ENCODE data around the gene ACTL6B. TPM values are rescaled to one million over a fixed set of nuclear protein-coding genes. Genes with fewer than 3 reads are reported as not detected.

ACTL6B gene
- total and polyA plus RNA-seq, 9 of the 15 experiments (the other 6 are each of a cell fraction or from before 2014, with no cell fraction given), result not detected

DNA sequence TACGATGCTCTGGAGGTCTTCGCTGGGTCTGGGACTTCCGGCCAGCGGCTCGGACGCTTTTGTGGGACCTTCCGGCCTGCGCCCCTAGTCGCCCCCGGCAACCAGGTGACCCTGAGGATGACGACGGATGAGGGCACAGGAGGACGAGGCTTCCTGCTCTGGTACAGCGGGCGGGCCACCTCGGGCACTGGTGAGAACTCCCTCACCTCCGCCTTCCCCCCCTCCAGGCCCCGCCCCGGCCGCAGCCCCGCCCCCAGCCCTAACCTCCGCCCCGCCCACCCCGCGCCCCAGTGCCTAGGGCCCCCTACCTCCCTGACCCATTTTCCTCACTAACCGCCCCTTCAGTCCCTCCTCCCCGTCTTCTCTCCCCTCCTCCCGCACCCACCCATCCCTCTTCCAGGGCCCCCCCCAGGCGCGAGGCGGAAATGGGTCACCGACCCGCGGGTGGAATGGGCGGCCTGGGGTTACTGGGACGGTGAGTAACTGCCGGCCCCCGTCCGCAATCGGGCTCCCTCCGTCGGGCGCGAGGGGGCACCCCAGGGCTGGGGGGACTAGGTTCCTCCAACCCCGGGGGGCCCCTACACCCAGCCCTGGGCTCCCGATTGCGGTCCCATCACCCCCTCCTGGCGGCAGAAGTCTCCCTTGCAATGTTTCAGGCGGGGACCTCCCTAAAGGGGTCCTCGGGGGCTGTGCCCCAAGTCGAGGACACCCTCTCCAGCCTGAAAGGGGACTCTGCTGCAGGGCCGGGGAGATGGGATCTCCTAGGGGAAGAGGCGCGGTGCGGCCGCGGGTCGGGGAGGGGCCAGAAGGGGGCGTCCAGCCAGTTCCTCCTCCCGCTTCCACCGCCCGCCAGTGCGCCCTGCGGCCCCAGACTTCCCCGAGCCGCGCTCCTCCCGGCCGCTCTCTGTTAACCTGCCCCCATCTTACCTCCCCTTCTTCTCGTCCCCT, 51.9 kb downstream of the ACTL6B start (continued):
- TF ChIP-seq NFIC (IDR thresholded peaks at IDR 0.05) (peak; percentile 28; the same call in 1 of the 2 replicates), MTA2 (IDR thresholded peaks at IDR 0.05; ENCODE audit: low read depth) (peak; percentile 29; the same call in 1 of the 2 replicates), MYC (IDR thresholded peaks at IDR 0.05; ENCODE audit: low read depth, low read length) (peak; percentile 87), MYC (CRISPR knock-in tag; IDR thresholded peaks at IDR 0.05; ENCODE audit: borderline replicate concordance, low read depth) (peak; percentile 56; the same call in 1 of the 2 replicates), EZH2 (IDR thresholded peaks at IDR 0.05; ENCODE audit: borderline replicate concordance, low read depth, low read length) (no peak), ZNF589 (CRISPR knock-in tag; IDR thresholded peaks at IDR 0.05; ENCODE audit: low read depth) (no peak), ZNF316 (IDR thresholded peaks at IDR 0.05) (0 out of 2 replicates have a peak, but pooled peaks have one; percentile 19), ZNF644 (tag; IDR thresholded peaks at IDR 0.05; ENCODE audit: low read depth) (no peak), MCM5 (IDR thresholded peaks at IDR 0.05; ENCODE audit: low read depth) (no peak), TRIM24 (IDR thresholded peaks at IDR 0.05) (peak in 1 of 2 experiments; percentile 27; a peak in 1 of 4 replicates), SMARCA5 (IDR thresholded peaks at IDR 0.05) (0 out of 2 replicates have a peak, but pooled peaks have one; percentile 31), HDAC2 (IDR thresholded peaks at IDR 0.05) (peak; percentile 96), SRSF1 (IDR thresholded peaks at IDR 0.05; ENCODE audit: low read depth, low read length) (no peak; the same call in 1 of the 2 replicates), ZNF143 (CRISPR knock-in tag; IDR thresholded peaks at IDR 0.05) (0 out of 2 replicates have a peak, but pooled peaks have one; percentile 24), MTA3 (IDR thresholded peaks at IDR 0.05; ENCODE audit: borderline replicate concordance) (peak; percentile 81; the same call in 1 of the 2 replicates), RBM34 (IDR thresholded peaks at IDR 0.05; ENCODE audit: borderline replicate concordance, insufficient read depth, low read length) (no peak), DIDO1 (tag; IDR thresholded peaks at IDR 0.05; ENCODE audit: low read depth) (no peak), ETV6 (IDR thresholded peaks at IDR 0.05; ENCODE audit: borderline replicate concordance in 1 of 2, low read depth in 2 of 2, low read length in 1 of 2) (no peak), ETV6 (CRISPR knock-in tag; IDR thresholded peaks at IDR 0.05; ENCODE audit: borderline replicate concordance) (no peak), TBP (optimal IDR thresholded peaks at IDR 0.05; ENCODE audit: low read depth, low read length) (peak; percentile 43), NFXL1 (CRISPR knock-in tag; IDR thresholded peaks at IDR 0.05) (no peak), NEUROD1 (IDR thresholded peaks at IDR 0.05; ENCODE audit: borderline replicate concordance, low read depth, low read length, partially characterized antibody) (peak; percentile 41), KLF6 (CRISPR knock-in tag; IDR thresholded peaks at IDR 0.05; ENCODE audit: borderline replicate concordance) (no peak), CXXC5 (CRISPR knock-in tag; IDR thresholded peaks at IDR 0.05) (peak; percentile 89), KAT8 (IDR thresholded peaks at IDR 0.05; ENCODE audit: low read depth) (no peak), EGR1 (conservative IDR thresholded peaks at IDR 0.05) (0 out of 2 replicates have a peak, but pooled peaks have one; percentile 13)
- TF ChIP-seq, protein P1, sequence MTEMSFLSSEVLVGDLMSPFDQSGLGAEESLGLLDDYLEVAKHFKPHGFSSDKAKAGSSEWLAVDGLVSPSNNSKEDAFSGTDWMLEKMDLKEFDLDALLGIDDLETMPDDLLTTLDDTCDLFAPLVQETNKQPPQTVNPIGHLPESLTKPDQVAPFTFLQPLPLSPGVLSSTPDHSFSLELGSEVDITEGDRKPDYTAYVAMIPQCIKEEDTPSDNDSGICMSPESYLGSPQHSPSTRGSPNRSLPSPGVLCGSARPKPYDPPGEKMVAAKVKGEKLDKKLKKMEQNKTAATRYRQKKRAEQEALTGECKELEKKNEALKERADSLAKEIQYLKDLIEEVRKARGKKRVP (CRISPR knock-in tag; IDR thresholded peaks at IDR 0.05), result no peak
- TF ChIP-seq, protein P2, sequence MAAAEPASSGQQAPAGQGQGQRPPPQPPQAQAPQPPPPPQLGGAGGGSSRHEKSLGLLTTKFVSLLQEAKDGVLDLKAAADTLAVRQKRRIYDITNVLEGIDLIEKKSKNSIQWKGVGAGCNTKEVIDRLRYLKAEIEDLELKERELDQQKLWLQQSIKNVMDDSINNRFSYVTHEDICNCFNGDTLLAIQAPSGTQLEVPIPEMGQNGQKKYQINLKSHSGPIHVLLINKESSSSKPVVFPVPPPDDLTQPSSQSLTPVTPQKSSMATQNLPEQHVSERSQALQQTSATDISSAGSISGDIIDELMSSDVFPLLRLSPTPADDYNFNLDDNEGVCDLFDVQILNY (CRISPR knock-in tag; IDR thresholded peaks at IDR 0.05), result no peak

All from K562 (cell line).